Stimulated activated CD4-positive, alpha-beta T cell treated with anti-CD3 and anti-CD28 coated beads, Interleukin-1b, Interleukin-23, amount 100 ng/mL, for 4 hours (primary cell): ENCODE results near the gene TPPP3.

Experiments
- DNase-seq, 2 donors: peaks; one replicate each; pipeline ENCODE4 v3.0.0-alpha.2; 2020; ENCODE audit warnings: low read depth in 2 of 2

Gene TPPP3

DNA sequence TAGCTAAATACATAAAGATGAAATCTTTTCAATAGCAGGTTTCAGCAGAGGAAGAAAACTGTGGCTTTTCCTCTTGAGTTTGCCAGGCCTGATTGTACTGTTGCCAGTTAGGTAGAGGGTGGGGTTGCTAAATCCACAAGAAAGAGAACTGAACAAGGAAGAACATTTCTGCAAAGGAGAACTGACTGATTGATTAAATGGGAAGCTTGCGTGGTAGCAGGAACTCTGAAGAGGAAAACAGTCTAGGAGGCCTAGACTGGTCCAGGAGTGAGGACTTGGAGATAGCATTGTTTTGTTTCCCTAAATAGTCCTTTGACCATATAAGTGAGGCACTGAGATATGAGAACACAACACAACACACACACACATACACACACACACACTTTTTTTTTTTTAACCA, 47.9 kb downstream of the TPPP3 start:
- no peak for DNase-seq

DNA sequence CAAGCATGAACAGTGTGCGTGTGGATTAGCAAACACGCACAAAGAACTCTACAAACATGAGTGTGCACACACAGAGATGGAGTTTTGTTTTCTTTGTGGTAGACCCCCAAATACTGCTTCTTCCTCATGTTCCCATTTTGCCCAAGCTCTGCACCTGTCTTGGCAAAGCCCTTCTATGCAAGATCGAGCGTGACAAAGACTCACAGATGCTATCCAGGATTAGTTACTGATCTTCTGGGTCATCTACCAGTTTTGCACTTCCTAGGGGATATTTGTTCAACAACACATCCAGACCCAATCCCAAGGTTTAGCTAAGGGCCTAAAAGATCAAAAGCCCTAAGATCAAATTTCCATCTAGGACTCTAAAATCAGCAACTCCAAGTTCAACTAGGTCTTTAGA, 50.7 kb downstream of the TPPP3 start:
- no peak for DNase-seq

DNA sequence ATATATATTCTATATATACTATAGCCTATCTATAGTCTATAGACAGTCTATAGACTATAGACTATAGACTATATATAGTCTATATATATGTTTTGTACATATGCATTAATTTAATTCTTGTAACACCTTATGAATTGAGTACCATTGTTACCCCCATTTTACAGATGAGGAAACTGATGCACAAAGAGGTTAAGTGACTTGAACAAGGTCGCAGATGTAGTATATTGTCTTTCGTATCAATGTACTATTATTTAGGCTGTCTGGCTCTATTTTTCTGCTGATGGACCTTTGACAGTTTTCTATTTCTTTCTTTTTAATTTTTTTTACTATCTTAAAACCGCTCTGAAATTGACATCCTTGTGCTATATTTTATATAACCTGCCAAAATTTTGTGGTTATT, 52.0 kb downstream of the TPPP3 start:
- no peak for DNase-seq
